HG02610 (cell line): Measurements from ENCODE around the gene APOBEC3C.
"Not testable (repeated sequence)": the region's sequence is repeated elsewhere in the genome, so short reads cannot be mapped to it uniquely, and the experiment has no call there.

Source experiments
- ATAC-seq: cut with Tn5 transposase; IDR thresholded peaks from one replicate; pipeline ENCODE4 v1.9.1; 2021; ENCODE audit warnings: mild to moderate bottlenecking, moderate library complexity; ENCODE audit not compliant: unreplicated experiment

The APOBEC3C gene

GRCh38 chr22:39055658-39056057 is 41.6 kb downstream of the APOBEC3C start:
- no peak for ATAC-seq

- not testable (repeated sequence) for ATAC-seq
Measured at GRCh38 chr22:39061290-39061689, 47.2 kb downstream of the APOBEC3C start.

- ATAC-seq, result not testable (repeated sequence)
Measured at GRCh38 chr22:39061951-39062350, 47.9 kb downstream of the APOBEC3C start.

GRCh38 chr22:39063904-39064303 is 49.8 kb downstream of the APOBEC3C start:
- not testable (repeated sequence) for ATAC-seq

GRCh38 chr22:39066442-39067276 is 52.6 kb downstream of the APOBEC3C start:
- peak; percentile 40 for ATAC-seq

- no peak for ATAC-seq
Measured at GRCh38 chr22:39068033-39068785, 54.2 kb downstream of the APOBEC3C start.
